Fibroblast of lung (primary cell): Measurements from ENCODE around the gene PLAAT3. TPM values are rescaled to one million over a fixed set of nuclear protein-coding genes. Genes with fewer than 3 reads are reported as not detected.

Experiments
- DNase-seq, 2 donors: peaks; one replicate each; pipeline versions ENCODE4 v3.0.0 to v3.0.0-alpha.2; 2010; ENCODE audit warnings: low read depth in 2 of 2
- H2AFZ ChIP-seq: 2 replicates; pipeline ENCODE4 v1.5.1; 2012; ENCODE audit warnings: low read length, control low read depth, inconsistent platforms
- H3K27ac ChIP-seq: 2 replicates; pipeline ENCODE4 v1.5.1; 2011; ENCODE audit warnings: low read length, control low read depth; ENCODE audit not compliant: insufficient read depth
- H3K27me3 ChIP-seq: 2 replicates; pipeline ENCODE4 v1.5.1; 2011; ENCODE audit warnings: mild to moderate bottlenecking, low read length; ENCODE audit not compliant: control insufficient read depth, insufficient read depth
- H3K36me3 ChIP-seq: 2 replicates; pipeline ENCODE4 v1.5.1; 2011; ENCODE audit warnings: low read length; ENCODE audit not compliant: control insufficient read depth, insufficient read depth
- H3K4me1 ChIP-seq: 2 replicates; pipeline ENCODE4 v1.5.1; 2011; ENCODE audit warnings: low read length; ENCODE audit not compliant: control insufficient read depth, insufficient read depth; ENCODE audit errors: extremely low read depth
- H3K4me2 ChIP-seq: 2 replicates; pipeline ENCODE4 v1.5.1; 2011; ENCODE audit warnings: low read length, control low read depth; ENCODE audit not compliant: insufficient read depth; ENCODE audit errors: extremely low read depth
- H3K4me3 ChIP-seq, 4 experiments: fragments of 200-600 bp in 1 of 4; sonication (generic) in 1 of 4; replicated peaks in 1 of 4; 2 replicates each; pipeline ENCODE4 v1.5.1; 2011 to 2016; ENCODE audit warnings: low read length in 4 of 4, low read depth in 3 of 4, mild to moderate bottlenecking in 3 of 4, control low read depth in 2 of 4, inconsistent platforms in 1 of 4, mixed read lengths in 1 of 4; ENCODE audit not compliant: insufficient read depth in 1 of 4; ENCODE audit errors: control extremely low read depth in 1 of 4
- H3K79me2 ChIP-seq: 2 replicates; pipeline ENCODE4 v1.5.1; 2012; ENCODE audit warnings: mild to moderate bottlenecking, low read length, inconsistent platforms; ENCODE audit not compliant: control insufficient read depth, insufficient read depth
- H3K9ac ChIP-seq: 2 replicates; pipeline ENCODE4 v1.5.1; 2011; ENCODE audit warnings: mild to moderate bottlenecking, low read length, control low read depth; ENCODE audit not compliant: insufficient read depth
- H3K9me3 ChIP-seq: 2 replicates; pipeline ENCODE4 v1.5.1; 2012; ENCODE audit warnings: low read depth, low read length; ENCODE audit not compliant: control insufficient read depth, insufficient read depth
- H4K20me1 ChIP-seq: 2 replicates; pipeline ENCODE4 v1.5.1; 2011; ENCODE audit warnings: low read length; ENCODE audit not compliant: control insufficient read depth, insufficient read depth; ENCODE audit errors: extremely low read depth
- CTCF ChIP-seq, 2 donors: IDR thresholded peaks in 1 of 2; conservative IDR thresholded peaks in 1 of 2; 1 replicate in 1 of 2; 2 replicates in 1 of 2; pipeline ENCODE4 v1.5.1; 2011 to 2012; ENCODE audit warnings: low read length in 2 of 2, control low read depth in 1 of 2, inconsistent platforms in 1 of 2, low read depth in 1 of 2, mild to moderate bottlenecking in 1 of 2
- EZH2 ChIP-seq: IDR thresholded peaks from 2 replicates; pipeline ENCODE4 v1.5.1; 2012; ENCODE audit warnings: low read length, control low read depth, mild to moderate bottlenecking; ENCODE audit errors: missing control alignments
- polyA plus RNA-seq, 2 donors: library from polyadenylated mRNA; depleted of rRNA in 1 of 2; stranded (reverse) in 1 of 2; unstranded in 1 of 2; fragments of >200 nt; gene quantifications; 2 replicates each; pipeline ENCODE4 v1.2.1, GENCODE V29; 2011 to 2012; ENCODE audit warnings: missing spikeins in 1 of 2
- total RNA-seq: library from RNA; depleted of rRNA; stranded (reverse); fragments of >200 nt; gene quantifications from 2 replicates; pipeline ENCODE4 v1.2.1, GENCODE V29; 2014

The PLAAT3 gene
- total and polyA plus RNA-seq, 2 donors (not counting 1 experiment from before 2014, with no cell fraction given) = 11.4 to 45.4 TPM

GRCh38 chr11:63557570-63557969 is 56.7 kb downstream of the PLAAT3 start:
- no peaks in the 10 kb centered on the region for H4K20me1 ChIP-seq
- DNase-seq = no peak
- TF ChIP-seq EZH2 = no peak
- no peak for TF ChIP-seq CTCF (conservative IDR thresholded peaks at IDR 0.05 in 1 of 2, IDR thresholded peaks at IDR 0.05 in 1 of 2; ENCODE audit: low read depth in 1 of 2, low read length in 2 of 2)
- no peaks in the 10 kb centered on the region for H3K36me3 ChIP-seq
- no peaks in the 10 kb centered on the region for H3K79me2 ChIP-seq
- no peak overlapping the region for H3K9ac ChIP-seq
- H3K4me3 ChIP-seq = no peak overlapping the region
- no peaks in the 10 kb centered on the region for H3K27me3 ChIP-seq
- H3K9me3 ChIP-seq = no peaks in the 10 kb centered on the region
- no peak overlapping the region for H3K27ac ChIP-seq
- H2AFZ ChIP-seq = no peak overlapping the region
- no peaks in the 10 kb centered on the region for H3K4me1 ChIP-seq
- H3K4me2 ChIP-seq = no peak overlapping the region

- Histone ChIP-seq H3K4me3 (no peak overlapping the region), H3K36me3 (no peaks in the 10 kb centered on the region), H3K27me3 (no peaks in the 10 kb centered on the region), H3K27ac (no peak overlapping the region), H3K4me1 (no peaks in the 10 kb centered on the region), H4K20me1 (no peaks in the 10 kb centered on the region), H3K9me3 (no peaks in the 10 kb centered on the region), H2AFZ (no peak overlapping the region), H3K4me2 (no peak overlapping the region), H3K79me2 (no peaks in the 10 kb centered on the region), H3K9ac (no peak overlapping the region)
- no peak for DNase-seq
- no peak for TF ChIP-seq EZH2
- TF ChIP-seq CTCF (conservative IDR thresholded peaks at IDR 0.05 in 1 of 2, IDR thresholded peaks at IDR 0.05 in 1 of 2; ENCODE audit: low read depth in 1 of 2, low read length in 2 of 2) = no peak
Measured at GRCh38 chr11:63556404-63557013, 57.7 kb downstream of the PLAAT3 start.

- no peak overlapping the region for H3K4me2 ChIP-seq
- no peak for DNase-seq
- H3K79me2 ChIP-seq = no peaks in the 10 kb centered on the region
- H3K9ac ChIP-seq = no peak overlapping the region
- no peaks in the 10 kb centered on the region for H3K36me3 ChIP-seq
- no peaks in the 10 kb centered on the region for H4K20me1 ChIP-seq
- TF ChIP-seq EZH2 (no peak), CTCF (conservative IDR thresholded peaks at IDR 0.05 in 1 of 2, IDR thresholded peaks at IDR 0.05 in 1 of 2; ENCODE audit: low read depth in 1 of 2, low read length in 2 of 2) (no peak)
- H3K27ac ChIP-seq = no peak overlapping the region
- H3K4me3 ChIP-seq = no peak overlapping the region
- H3K4me1 ChIP-seq = no peaks in the 10 kb centered on the region
- no peaks in the 10 kb centered on the region for H3K9me3 ChIP-seq
- H3K27me3 ChIP-seq = no peaks in the 10 kb centered on the region
- H2AFZ ChIP-seq = no peak overlapping the region
Measured at GRCh38 chr11:63554877-63555223, 59.4 kb downstream of the PLAAT3 start.
